GM12873 (cell line): Measurements from ENCODE around the gene DTL.

Experiments
- CTCF ChIP-seq: IDR thresholded peaks from 2 replicates; pipeline ENCODE4 v1.5.1; 2012; ENCODE audit warnings: low read depth, mild to moderate bottlenecking, moderate library complexity, low read length, control low read depth; ENCODE audit not compliant: insufficient read depth; ENCODE audit errors: missing control alignments

The DTL gene

DNA sequence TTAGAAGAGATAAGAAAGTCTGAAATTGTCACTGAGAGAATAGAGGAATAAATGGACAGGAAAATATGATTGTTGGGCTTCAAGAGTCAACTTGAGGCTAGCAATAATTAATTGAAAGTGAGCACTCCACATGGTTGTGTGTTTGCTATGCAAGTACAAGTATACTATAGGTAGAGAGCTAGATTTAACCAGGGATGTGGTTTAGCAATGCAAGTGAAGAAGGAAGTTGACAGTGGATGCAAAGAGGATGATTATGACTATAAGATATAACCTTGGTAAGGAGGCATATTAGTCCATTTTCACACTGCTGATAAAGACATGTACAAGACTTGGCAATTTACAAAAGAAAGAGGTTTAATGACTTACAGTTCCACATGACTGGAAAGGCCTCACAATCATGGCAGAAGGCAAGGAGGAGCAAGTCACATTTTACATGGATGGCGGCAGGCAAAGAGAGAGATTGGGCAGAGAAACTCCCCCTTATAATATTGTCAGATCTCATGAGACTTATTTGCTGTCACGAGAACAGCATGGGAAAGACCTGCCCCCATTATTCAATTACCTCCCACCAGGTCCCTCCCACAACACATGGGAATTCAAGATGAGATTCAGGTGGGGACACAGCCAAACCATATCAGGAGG, 47.3 kb downstream of the DTL start:
- TF ChIP-seq CTCF: no peak

- no peak for TF ChIP-seq CTCF
Observed at GRCh38 chr1:212089560-212090163, 54.1 kb downstream of the DTL start.

DNA sequence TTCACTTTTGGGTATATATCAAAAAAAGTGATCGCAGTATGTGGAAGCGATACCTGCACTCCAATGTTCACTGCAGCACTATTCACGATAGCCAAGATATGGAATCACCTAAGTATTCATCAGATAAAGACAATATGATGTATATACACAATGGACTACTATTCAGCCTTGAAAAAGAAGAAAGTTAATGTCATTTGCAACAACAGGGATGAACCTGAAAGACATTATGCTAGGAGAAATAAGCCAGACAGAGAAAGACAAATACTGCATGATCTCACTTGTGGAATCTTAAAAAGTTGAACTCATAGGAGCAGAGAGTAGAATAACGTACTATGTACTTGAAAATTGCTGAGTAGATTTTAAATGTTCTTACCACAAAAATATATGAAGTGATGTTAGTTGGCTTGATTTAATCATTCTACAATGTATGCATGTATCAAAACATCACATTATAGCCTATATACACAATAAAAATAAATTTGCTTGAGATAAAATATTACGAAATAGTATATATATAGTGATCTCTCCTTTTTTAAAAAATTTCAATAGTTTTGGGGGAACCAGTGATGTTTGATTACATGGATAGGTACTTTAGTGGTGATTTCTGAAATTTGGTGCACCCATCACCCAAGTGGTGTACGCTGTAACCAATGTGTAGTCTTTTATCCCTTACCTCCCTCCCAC, 56.0 kb downstream of the DTL start:
- TF ChIP-seq CTCF: no peak

GRCh38 chr1:212097360-212097759, 61.8 kb downstream of the DTL start:
- TF ChIP-seq CTCF: no peak

GRCh38 chr1:212098310-212098709, 62.8 kb downstream of the DTL start:
- no peak for TF ChIP-seq CTCF

DNA sequence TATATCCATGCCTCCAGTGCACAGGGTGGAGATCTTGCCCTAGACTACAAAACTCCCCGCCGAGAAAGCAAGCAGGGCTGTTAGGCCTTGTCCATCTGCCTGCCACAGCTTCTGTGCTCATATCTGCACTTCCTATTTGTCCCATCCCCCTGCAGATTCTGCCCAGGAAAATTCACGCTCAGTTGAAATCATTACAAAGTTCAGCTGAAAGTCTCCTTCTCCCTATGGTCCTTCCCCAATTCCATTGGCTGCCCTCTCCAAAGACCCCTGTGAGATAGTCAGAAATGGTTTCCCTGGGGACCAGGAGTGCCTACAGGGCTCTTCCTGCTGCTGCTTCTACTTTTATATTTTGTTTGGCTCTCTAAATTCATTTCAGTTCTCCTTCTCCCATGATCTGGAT, 63.2 kb downstream of the DTL start:
- TF ChIP-seq CTCF: no peak

DNA sequence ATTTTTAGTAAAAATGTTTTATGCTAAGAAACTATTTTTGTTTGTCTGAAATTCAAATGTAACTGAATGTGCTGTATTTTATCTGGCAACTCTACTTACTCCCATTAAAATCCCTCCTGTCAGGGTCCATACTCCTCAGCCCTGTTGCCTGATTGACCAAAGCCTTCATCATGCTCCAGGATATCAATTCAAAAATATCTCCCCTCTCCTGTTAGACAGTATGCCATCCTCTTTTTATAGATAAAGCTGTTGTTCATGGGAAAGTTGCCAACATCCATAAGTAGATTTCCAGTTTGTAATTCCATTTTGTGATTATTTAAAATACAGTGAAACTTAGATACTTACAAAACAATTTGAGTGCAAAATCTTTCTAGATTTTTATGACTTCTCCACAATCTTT, 65.7 kb downstream of the DTL start:
- TF ChIP-seq CTCF: no peak
